ENCODE measurements around the gene FGF12.

DNA sequence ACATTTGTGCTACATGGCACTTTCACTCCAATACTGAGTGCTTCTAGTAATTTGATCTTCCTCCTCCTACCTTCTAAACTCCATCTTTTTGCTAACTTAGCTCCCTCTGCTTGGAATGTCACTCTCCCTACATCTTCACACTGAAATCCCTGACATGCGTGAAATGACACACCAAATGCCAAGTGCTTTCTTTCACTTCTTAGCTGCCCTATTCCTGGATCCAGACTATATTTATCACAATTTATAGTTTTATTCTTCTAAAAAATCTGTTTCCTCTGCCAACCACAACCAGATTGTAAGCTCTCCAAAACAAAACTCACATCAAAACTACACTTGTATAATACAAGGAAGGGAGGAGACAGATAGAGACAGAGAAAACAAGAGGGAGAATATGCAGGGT lies 387.3 kb downstream of the FGF12 start:
- TF ChIP-seq, protein P1, sequence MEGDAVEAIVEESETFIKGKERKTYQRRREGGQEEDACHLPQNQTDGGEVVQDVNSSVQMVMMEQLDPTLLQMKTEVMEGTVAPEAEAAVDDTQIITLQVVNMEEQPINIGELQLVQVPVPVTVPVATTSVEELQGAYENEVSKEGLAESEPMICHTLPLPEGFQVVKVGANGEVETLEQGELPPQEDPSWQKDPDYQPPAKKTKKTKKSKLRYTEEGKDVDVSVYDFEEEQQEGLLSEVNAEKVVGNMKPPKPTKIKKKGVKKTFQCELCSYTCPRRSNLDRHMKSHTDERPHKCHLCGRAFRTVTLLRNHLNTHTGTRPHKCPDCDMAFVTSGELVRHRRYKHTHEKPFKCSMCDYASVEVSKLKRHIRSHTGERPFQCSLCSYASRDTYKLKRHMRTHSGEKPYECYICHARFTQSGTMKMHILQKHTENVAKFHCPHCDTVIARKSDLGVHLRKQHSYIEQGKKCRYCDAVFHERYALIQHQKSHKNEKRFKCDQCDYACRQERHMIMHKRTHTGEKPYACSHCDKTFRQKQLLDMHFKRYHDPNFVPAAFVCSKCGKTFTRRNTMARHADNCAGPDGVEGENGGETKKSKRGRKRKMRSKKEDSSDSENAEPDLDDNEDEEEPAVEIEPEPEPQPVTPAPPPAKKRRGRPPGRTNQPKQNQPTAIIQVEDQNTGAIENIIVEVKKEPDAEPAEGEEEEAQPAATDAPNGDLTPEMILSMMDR (IDR thresholded peaks at IDR 0.05 in 4 of 5, conservative IDR thresholded peaks at IDR 0.05 in 1 of 5), result no peak
- no peak for TF ChIP-seq POLR2A (IDR thresholded peaks at IDR 0.05)
